Measurements from ENCODE around the gene IKBKG.

IKBKG gene

DNA sequence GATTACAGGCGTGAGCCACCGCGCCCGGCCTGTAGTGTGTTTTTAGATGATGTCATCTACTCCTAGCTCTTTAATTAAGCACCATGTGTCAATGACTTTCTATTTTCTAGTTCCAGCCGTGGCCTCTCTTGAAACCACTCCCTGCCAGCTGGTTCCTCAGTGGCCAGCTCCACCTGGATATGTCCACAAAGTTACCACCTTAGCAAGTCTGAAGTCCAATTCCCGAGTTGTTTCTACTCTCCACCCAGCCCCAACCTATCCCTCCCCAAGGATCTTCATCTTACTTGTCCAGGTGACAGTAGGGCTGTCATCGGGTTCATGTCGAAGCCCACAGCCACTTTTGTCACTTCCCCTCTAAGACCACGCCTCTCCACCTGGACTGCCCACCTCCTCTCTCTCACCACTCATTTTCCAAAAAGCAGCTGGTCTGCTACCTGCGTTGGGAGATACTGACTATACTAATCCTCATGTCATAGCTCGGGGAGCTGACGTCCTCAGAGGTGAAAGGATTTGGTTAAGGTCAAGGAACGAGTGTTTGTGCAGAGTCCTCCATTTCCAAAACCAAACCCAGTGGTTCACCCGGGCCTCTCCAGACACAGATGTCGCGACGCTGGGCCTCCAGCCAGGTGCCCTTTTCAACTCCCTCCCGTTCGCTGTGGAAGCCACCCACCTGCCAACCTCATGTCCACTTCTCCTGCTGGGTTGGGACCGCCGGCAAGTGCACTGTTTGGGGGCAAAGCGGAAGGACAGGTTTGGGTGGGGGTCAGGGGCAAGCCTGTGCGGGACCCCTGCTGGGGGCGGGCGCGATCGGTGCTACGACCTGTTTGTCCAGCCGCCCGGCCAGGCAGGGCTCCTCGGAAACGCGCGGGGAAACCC lies 32.1 kb upstream of the IKBKG start:
- peak overlapping the region; percentile 57 for H3K4me3 ChIP-seq (replicated peaks; ENCODE audit: low read depth, low read length)
- TF ChIP-seq, protein P1, sequence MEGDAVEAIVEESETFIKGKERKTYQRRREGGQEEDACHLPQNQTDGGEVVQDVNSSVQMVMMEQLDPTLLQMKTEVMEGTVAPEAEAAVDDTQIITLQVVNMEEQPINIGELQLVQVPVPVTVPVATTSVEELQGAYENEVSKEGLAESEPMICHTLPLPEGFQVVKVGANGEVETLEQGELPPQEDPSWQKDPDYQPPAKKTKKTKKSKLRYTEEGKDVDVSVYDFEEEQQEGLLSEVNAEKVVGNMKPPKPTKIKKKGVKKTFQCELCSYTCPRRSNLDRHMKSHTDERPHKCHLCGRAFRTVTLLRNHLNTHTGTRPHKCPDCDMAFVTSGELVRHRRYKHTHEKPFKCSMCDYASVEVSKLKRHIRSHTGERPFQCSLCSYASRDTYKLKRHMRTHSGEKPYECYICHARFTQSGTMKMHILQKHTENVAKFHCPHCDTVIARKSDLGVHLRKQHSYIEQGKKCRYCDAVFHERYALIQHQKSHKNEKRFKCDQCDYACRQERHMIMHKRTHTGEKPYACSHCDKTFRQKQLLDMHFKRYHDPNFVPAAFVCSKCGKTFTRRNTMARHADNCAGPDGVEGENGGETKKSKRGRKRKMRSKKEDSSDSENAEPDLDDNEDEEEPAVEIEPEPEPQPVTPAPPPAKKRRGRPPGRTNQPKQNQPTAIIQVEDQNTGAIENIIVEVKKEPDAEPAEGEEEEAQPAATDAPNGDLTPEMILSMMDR (IDR thresholded peaks at IDR 0.05; ENCODE audit: low read depth, low read length, missing control alignments), result no peak
- no peak for DNase-seq (ENCODE audit: extremely low read depth, low read depth)

DNA sequence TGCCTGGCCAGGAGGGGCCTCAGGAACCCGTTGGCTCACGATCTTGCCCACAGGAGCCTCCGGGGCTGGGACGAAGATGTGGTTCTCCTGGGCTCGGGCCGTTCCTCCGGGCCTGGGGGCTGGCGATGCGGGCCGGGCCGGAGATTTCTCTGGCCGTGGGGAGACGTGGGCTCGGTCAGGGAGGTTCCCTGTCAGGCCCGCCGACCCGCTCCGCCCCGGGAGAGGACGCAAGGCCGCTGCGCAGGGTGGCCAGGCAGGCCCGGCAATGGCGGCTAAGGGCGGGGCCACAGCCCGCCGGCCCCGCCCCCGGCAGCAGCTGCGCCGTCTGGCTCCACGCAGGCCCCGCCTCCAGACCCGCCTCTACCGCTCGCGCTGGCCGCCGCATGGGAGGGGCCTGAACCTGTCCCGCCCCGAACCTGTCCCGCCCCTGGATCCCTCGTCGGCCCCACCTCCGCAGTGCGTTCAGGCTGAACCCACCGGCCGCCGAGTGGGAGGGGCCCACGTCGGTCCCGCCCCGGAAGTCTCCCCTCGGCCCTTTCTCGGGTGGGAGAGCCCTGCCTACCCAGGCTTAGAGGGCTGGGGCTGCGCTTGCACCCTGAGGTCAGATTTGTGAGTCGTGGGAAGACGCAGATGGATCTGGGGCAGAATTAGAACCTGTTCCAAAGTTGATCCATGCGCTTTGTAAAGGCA lies 31.3 kb upstream of the IKBKG start, which contains the start of gene FAM3A:
FAM3A (minus strand) TSS at position 267 of the 690 bp plus-strand sequence. CDS start 460 bp downstream, outside the sequence.
- peak within 1 kb of the TSS; percentile 57 for H3K4me3 ChIP-seq (replicated peaks; ENCODE audit: low read depth, low read length)
- DNase-seq (ENCODE audit: extremely low read depth, low read depth), result no peak
- TF ChIP-seq, protein P1 (IDR thresholded peaks at IDR 0.05; ENCODE audit: low read depth, low read length, missing control alignments), result no peak

GRCh38 chrX:154516656-154517100 lies 30.7 kb upstream of the IKBKG start:
- TF ChIP-seq, protein P1 (IDR thresholded peaks at IDR 0.05; ENCODE audit: low read depth, low read length, missing control alignments), result no peak
- no peak for DNase-seq (ENCODE audit: extremely low read depth, low read depth)
- H3K4me3 ChIP-seq (replicated peaks; ENCODE audit: low read depth, low read length), result peak overlapping the region; percentile 42

DNA sequence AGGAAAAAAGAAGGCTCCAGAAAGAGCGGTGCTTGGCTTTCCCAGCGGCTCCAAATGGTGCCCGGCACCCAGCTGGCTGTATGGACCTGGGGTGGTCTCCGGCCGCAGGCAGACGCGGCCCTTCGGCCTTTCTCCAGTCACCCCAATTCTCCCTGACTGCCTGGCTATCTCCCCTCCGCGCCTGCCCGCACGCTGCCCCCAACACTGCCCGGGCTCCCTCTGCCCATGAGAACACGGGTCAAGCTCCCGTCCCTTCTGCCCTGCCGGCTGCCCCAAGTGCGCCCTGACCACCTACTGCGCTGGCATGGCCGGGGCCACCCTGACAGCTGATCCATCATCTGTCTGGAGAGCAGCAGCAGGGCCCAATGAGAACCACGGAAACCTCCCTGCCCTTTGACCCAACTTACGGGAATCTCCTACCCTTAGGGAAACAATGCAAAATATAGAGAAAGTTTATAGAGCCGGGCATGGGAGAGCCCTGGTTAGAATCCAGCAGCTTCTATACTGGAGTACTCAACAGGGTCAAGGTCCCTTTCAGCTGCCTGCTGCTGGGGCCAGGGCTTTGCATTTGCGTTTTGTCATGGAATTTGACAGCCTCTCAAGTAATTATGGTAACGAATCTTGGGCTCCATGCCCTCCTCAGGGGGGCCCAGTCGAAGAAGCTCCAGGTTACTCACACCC lies 30.2 kb upstream of the IKBKG start:
- DNase-seq (ENCODE audit: extremely low read depth, low read depth), result no peak
- TF ChIP-seq, protein P1 (IDR thresholded peaks at IDR 0.05; ENCODE audit: low read depth, low read length, missing control alignments), result no peak
- peak overlapping the region; percentile 42; the same call in 1 of the 2 replicates for H3K4me3 ChIP-seq (replicated peaks; ENCODE audit: low read depth, low read length)

DNA sequence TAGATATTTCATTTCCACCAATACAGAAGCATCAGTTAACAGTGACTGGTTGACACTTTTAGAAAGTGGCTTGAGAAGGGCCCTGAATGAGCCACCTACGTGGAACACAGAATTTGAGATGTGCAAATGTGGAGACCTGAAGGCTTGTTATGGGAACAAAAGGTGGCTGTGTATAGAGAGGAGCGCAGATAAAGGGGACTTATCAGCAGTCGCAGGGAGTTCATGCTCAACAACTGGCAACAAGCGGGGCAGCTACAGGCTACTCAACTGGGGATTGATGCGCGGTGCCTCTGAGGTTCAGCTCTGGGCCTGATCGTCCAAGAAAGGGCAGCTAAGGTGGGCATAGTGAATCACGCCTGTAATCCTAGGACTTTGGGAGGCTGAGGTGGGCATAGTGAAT lies 28.0 kb upstream of the IKBKG start:
- H3K4me3 ChIP-seq (replicated peaks; ENCODE audit: low read depth, low read length), result no peak overlapping the region
- TF ChIP-seq, protein P1 (IDR thresholded peaks at IDR 0.05; ENCODE audit: low read depth, low read length, missing control alignments), result no peak
- DNase-seq (ENCODE audit: extremely low read depth, low read depth), result no peak

DNA sequence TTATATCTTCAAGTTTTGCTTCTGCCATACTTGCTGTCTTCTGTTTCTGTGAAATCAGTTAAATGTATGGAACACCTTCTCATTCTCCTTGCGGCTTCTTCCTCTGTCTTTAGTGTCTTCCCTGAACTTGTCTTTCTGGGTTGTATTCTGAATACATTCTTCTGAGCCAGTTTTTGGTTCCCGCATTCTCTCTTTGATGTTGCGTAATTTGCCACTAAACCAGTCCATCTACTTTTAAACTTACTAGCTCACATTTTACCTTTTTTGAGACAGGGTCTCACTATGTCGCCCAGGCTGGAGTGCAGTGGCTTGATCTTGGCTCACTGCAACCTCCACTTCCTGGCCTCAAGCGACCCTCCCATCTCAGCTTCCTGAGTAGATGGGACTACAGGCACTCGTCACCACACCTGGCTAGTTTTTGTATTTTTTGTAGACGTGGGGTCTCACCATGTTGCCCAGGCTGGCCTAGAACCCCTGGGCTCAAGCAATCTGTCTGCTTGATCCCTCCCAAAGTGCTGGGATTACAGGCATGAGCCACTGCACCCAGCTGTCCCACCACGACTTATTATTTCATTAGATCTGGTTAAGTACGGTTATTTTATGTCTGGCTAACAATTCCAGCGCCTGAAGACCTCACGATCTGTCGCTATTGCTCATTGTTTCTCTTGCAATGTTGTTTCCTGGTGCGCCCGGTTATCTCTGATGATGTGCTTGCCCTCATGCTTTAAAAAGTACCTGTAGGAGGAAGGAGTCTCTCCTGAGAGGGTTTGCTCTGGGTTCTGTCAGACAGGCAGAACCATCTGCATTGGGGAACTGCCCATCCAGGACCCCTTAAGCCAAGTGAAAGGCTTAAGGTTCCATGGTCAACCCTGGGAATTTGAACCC lies 21.6 kb upstream of the IKBKG start:
- DNase-seq (ENCODE audit: extremely low read depth, low read depth), result no peak
- TF ChIP-seq, protein P1 (IDR thresholded peaks at IDR 0.05; ENCODE audit: low read depth, low read length, missing control alignments), result no peak
- no peak overlapping the region for H3K4me3 ChIP-seq (replicated peaks; ENCODE audit: low read depth, low read length)
